Psoas muscle (tissue), 8 donors: ENCODE results near the gene UGT1A10. TPM values are rescaled to one million over a fixed set of nuclear protein-coding genes. Genes with fewer than 3 reads are reported as not detected.

ENCODE experiments used
- ATAC-seq, 4 donors: fragments of 200-7000 bp; cut with Tn5 transposase; one replicate each; pipeline ENCODE4 v1.9.1; 2020; ENCODE audit warnings: moderate library complexity in 3 of 4, mild to moderate bottlenecking in 2 of 4
- DNase-seq, 2 donors: peaks; one replicate each; pipeline ENCODE4 v3.0.0-alpha.2; 2020
- H3K27ac ChIP-seq: fragments of 200-600 bp; one replicate; pipeline ENCODE4 v1.8.0; 2022
- H3K27me3 ChIP-seq, 3 donors: fragments of 200-600 bp in 1 of 3; one replicate each; pipeline versions ENCODE4 v1.6.1 to v1.8.0; 2013 to 2022; ENCODE audit warnings: low read length in 2 of 3, mild to moderate bottlenecking in 2 of 3, moderate library complexity in 1 of 3; ENCODE audit not compliant: insufficient read depth in 3 of 3
- H3K36me3 ChIP-seq, 2 donors: fragments of 200-600 bp in 1 of 2; one replicate each; pipeline versions ENCODE4 v1.6.1 to v1.8.0; 2013 to 2022; ENCODE audit warnings: low read depth in 1 of 2, mild to moderate bottlenecking in 1 of 2, moderate library complexity in 1 of 2; ENCODE audit not compliant: insufficient read depth in 1 of 2
- H3K4me1 ChIP-seq: fragments of 200-600 bp; one replicate; pipeline ENCODE4 v1.8.0; 2022
- H3K4me3 ChIP-seq: fragments of 200-600 bp; one replicate; pipeline ENCODE4 v1.8.0; 2022; ENCODE audit warnings: mild to moderate bottlenecking
- H3K9me3 ChIP-seq: fragments of 200-600 bp; one replicate; pipeline ENCODE4 v1.8.0; 2022
- WGBS, 3 donors: extraction: QIAGEN DNeasy Blood & Tissue Kit; methylation state at CpG; one replicate each; pipeline versions ENCODE4 v1.1.6 to v1.1.7; 2013; 5-methylcytosine and 5-hydroxymethylcytosine counted together
- intact Hi-C, 2 donors: fragments of 100-400 bp; cut with DNase I; formaldehyde crosslinking; loops; one replicate each; pipeline versions ENCODE4 v1.11.0 to v1.14.2; 2022
- polyA plus RNA-seq, 3 donors: library from polyadenylated mRNA; stranded (reverse); fragments of 200-250 nt; gene quantifications; one replicate each; pipeline ENCODE4 v1.2.3, GENCODE V29; 2013
- total RNA-seq, 4 donors: library from RNA; stranded (reverse); fragmentation: NEBNext Ultra II Directional in 2 of 4; extraction: Animal tissue kit (Norgen Biotek cat#: 25700) in 2 of 4; gene quantifications; one replicate each; pipeline versions ENCODE4 v1.2.1 to v1.2.4, GENCODE V29; 2021 to 2023
- TF ChIP-seq, protein P1 (sequence below): fragments of 200-600 bp; IDR thresholded peaks from one replicate; pipeline ENCODE4 v1.8.0; 2022; ENCODE audit warnings: antibody characterized with exemption
- donor health status: healthy with polysubstance abuse.
- donor health status: DM: no; HTN: no; CAD: no; lungs with moderate emphysema.
- donor health status: Bipolar disorder and iron deficiency.
- donor health status: healthy.
- donor health status: DM: yes; HTN: yes; CAD: no.
- donor health status: DM: no; HTN: no; CAD: no.
- donor health status: DM: no; HTN: no; CAD: no.
- donor health status: DM: yes; HTN: yes; CAD: no.

UGT1A10 gene
- total and polyA plus RNA-seq, 7 donors = 0.03 TPM; not detected in 6

DNA sequence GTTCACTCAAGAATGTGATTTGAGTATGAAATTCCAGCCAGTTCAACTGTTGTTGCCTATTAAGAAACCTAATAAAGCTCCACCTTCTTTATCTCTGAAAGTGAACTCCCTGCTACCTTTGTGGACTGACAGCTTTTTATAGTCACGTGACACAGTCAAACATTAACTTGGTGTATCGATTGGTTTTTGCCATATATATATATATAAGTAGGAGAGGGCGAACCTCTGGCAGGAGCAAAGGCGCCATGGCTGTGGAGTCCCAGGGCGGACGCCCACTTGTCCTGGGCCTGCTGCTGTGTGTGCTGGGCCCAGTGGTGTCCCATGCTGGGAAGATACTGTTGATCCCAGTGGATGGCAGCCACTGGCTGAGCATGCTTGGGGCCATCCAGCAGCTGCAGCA, 123.8 kb downstream of the UGT1A10 start, which contains the start of gene UGT1A1:
TSS of gene UGT1A1 (plus strand) at position 228 of the 400 bp plus-strand sequence. CDS start at position 246, 18 bp downstream.
- intact Hi-C loops = no loop called here
- DNase-seq (no peak), ATAC-seq (no peak)
- no peaks in the 10 kb centered on the region for H3K4me1 ChIP-seq
- no peak within 1 kb of the TSS for H3K4me3 ChIP-seq
- TF ChIP-seq, protein P1, sequence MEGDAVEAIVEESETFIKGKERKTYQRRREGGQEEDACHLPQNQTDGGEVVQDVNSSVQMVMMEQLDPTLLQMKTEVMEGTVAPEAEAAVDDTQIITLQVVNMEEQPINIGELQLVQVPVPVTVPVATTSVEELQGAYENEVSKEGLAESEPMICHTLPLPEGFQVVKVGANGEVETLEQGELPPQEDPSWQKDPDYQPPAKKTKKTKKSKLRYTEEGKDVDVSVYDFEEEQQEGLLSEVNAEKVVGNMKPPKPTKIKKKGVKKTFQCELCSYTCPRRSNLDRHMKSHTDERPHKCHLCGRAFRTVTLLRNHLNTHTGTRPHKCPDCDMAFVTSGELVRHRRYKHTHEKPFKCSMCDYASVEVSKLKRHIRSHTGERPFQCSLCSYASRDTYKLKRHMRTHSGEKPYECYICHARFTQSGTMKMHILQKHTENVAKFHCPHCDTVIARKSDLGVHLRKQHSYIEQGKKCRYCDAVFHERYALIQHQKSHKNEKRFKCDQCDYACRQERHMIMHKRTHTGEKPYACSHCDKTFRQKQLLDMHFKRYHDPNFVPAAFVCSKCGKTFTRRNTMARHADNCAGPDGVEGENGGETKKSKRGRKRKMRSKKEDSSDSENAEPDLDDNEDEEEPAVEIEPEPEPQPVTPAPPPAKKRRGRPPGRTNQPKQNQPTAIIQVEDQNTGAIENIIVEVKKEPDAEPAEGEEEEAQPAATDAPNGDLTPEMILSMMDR = no peak
- H3K27me3 ChIP-seq = peaks cover 0 to 1% (median 0%) of the 10 kb centered on the region in 3 donors
- WGBS, 3 donors = 94 to 95% (median 94%) methylated on average over 6 of the region's 6 CpGs
- H3K27ac ChIP-seq = no peak within 1 kb of the TSS
- no peaks in the 10 kb centered on the region for H3K9me3 ChIP-seq
- H3K36me3 ChIP-seq = no peaks in the 10 kb centered on the region

DNA sequence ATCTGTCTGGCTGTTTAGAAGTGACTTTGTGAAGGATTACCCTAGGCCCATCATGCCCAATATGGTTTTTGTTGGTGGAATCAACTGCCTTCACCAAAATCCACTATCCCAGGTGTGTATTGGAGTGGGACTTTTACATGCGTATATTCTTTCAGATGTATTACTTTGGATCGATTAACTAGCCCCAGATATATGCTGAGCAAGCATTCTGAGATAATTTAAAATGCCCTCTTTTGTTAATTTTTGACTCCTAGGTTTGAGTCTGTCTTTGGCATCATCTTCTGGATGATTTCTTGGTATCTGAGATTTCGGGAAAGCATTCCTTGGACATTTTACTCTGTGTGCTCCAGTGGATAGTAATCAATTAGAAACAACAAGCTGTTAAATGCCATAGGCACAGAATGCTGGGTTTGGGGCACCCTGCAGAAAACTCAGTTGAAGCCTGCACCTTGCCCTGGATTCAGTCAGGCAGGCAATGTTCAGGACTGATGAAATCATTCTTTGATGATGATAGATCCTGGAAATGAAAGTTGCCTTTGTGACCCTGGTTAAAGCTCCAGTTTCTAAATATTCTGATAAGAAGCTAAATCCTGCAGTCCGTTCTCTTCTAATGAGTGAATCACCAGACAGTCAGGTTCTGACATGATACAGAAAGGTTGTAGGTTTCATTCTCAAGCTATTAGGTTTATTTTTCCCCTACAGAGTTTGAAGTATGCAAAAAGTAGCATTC, 125.0 kb downstream of the UGT1A10 start:
- Histone ChIP-seq H3K4me3 (no peak overlapping the region), H3K4me1 (no peaks in the 10 kb centered on the region), H3K9me3 (no peaks in the 10 kb centered on the region), H3K36me3 (no peaks in the 10 kb centered on the region), H3K27ac (no peak overlapping the region), H3K27me3 (peaks cover 0 to 3% (median 0%) of the 10 kb centered on the region in 3 donors)
- 80 to 87% (median 81%) methylated on average over 4 of the region's 4 CpGs for WGBS, 3 donors
- ATAC-seq (no peak), DNase-seq (no peak)
- TF ChIP-seq, protein P1 = no peak
- intact Hi-C loops = no loop called here

GRCh38 chr2:233764264-233764663, 128.0 kb downstream of the UGT1A10 start:
- no peaks in the 10 kb centered on the region for H3K4me1 ChIP-seq
- no peaks in the 10 kb centered on the region for H3K36me3 ChIP-seq
- TF ChIP-seq, protein P1 = no peak
- no peaks in the 10 kb centered on the region for H3K9me3 ChIP-seq
- peaks cover 0 to 2% (median 1%) of the 10 kb centered on the region in 3 donors for H3K27me3 ChIP-seq
- DNase-seq (no peak), ATAC-seq (no peak)
- intact Hi-C loops = no loop called here
- H3K27ac ChIP-seq = no peak overlapping the region
- no peak overlapping the region for H3K4me3 ChIP-seq
- WGBS, 3 donors = 73 to 77% (median 73%) methylated on average over 7 of the region's 7 CpGs

DNA sequence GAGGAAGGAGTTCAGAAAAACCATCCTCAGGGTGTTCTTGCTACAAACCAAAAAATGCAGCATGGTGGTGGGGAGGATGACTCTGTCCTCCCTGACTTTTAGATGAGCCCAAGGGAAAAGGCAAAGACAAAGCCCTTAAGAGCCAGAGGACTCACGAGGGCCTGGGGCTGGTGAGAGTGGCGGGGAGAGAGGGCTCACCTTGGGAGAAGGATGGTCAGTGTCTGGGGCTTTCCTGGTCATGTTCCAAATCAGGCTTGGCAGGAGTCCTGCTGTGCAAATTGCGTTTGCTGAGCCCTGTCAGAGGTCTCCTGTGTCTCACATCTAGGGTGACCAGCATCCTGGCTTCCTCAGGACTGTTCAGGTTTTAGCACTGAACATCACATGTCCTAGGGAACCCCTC, 128.5 kb downstream of the UGT1A10 start:
- 42 to 54% (median 46%) methylated on average over 3 of the region's 3 CpGs for WGBS, 3 donors
- intact Hi-C loops = no loop called here
- H3K4me3 ChIP-seq = no peak overlapping the region
- no peaks in the 10 kb centered on the region for H3K9me3 ChIP-seq
- H3K36me3 ChIP-seq = no peaks in the 10 kb centered on the region
- no peaks in the 10 kb centered on the region for H3K4me1 ChIP-seq
- DNase-seq = no peak
- peaks cover 0 to 3% (median 2%) of the 10 kb centered on the region in 3 donors for H3K27me3 ChIP-seq
- no peak for ATAC-seq
- H3K27ac ChIP-seq = no peak overlapping the region
- TF ChIP-seq, protein P1 = no peak
